HG03520 (cell line): ENCODE data around the gene SYT2.

Experiments
- ATAC-seq: cut with Tn5 transposase; IDR thresholded peaks from one replicate; pipeline ENCODE4 v1.9.1; 2021; ENCODE audit warnings: mild to moderate bottlenecking, moderate library complexity; ENCODE audit not compliant: unreplicated experiment

The SYT2 gene

DNA sequence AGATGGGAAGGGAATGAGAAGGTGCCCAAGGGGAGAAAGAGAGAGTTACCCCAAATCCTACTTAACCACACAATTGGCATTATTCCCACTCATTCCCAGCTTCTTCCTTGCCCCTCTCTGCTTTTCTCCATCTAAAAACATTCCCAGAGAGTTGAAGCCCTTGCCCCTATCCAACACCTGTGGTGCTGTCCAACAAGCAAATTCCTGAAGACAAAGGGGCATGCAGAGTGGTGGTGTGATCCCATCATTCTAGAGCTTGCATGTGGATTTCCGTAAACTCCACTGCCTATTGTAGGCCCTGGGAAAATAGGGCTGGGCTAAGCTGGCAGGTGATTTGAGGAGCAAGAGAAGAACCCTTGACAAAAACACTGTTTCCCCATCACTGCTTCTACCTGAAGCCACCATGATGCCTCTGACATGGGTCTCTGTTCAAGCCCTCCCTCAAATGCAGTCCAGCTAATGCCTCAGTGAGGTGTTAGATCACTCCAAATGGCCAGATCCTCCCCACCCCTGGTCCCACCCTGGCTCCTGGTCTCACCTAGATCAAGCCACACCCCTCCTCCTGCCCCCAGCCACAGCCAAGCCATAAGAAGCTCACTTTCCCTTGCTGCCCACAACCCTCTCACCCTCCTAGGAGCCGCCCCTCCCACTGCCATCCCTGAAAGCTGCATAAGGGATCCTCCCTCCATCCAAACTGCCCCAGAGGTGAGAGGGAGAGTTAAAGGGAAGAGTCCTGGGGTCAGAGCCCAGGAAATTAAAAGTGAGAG, 29.5 kb downstream of the SYT2 start:
- ATAC-seq, result no peak

DNA sequence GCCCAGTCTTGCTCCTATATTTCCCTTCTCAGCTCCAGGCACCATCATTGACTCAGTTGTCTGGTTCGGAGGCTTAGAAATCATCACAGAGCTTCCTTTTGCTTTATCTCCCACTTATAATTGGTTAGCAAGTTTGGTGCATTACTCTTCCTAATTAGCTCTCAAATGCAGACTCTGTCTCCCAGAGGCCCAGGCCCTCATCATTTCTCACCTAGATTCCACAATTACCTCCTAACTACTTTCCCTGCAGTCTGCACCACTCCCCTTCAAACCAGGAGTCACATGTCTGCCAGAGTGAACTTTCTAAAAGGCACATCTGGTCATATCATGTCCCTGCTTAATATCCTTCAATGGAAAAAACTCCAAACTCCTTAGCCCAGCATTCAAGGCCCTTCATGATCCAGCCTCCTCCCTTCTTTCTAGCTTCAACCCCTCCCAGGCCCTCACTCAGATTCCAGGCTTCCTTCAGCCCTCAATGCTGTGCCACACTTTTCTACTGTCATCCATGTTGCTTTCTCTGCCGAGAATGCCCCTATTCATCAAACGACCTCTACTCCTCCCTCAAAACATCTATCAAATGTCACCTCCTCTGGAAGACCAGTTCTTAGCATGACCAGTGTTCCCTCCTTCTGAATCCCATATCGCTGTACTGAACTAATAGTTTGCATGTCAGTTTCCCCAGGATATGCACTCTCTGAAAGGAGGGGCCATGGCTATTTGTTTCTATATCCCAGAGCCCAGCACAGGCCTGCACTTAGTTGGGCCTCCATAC, 30.7 kb downstream of the SYT2 start:
- no peak for ATAC-seq

DNA sequence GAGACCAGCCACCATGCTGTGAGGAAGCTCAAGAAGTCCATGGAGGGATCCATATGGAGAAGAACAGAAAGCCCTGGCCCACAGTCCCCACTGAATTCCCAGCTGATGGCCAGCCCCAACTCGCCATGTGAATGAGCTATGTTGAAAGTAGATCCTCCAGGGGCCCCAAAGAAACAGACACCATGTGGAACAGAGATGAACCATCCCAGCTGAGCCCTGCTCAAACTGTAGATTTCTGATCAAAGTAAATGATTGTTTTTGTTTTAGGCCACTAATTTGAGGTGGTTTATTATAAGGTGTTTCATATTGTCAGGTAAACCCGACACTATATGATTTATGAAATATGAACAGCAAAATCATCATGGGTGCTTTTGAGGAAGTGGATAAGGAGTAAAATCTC, 32.8 kb downstream of the SYT2 start:
- ATAC-seq, result no peak

DNA sequence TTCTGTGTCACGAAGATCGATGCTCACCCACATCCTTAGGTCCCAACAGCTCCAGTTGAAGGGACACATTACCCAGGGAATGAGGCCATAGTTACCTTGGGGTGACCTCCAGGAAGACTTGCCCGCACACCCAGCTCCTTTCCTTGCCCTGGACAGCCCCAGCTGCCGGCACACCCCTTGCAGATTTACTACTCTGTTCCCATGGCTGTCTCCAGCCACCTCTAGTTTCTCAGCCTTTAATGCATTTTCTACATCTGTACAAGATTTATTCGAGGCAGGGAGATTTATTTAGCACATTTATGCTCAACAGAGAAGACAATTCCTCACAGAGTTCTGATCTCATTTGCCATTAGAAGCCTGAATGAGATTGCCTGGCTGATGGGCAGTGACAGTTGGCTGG, 36.7 kb downstream of the SYT2 start:
- no peak for ATAC-seq

DNA sequence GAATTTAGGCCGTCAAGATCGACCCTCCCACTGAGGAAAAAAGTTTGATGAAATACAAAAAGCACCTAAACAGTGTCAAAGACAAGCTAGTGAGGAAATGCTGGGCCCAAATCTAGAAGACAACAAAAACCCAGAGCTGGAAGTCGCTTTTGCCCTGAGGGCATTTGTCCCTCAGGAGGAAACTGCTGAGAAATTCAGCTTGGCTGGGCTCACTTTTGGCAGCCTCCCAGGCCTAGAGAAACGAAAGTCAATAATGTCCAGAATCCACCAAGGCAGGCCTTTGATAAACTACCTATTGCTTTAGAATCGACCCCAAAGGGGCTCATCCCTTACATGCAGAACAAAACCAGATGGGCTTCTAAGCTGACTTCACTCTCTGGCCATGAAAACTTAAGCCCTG, 38.9 kb downstream of the SYT2 start:
- ATAC-seq, result no peak

DNA sequence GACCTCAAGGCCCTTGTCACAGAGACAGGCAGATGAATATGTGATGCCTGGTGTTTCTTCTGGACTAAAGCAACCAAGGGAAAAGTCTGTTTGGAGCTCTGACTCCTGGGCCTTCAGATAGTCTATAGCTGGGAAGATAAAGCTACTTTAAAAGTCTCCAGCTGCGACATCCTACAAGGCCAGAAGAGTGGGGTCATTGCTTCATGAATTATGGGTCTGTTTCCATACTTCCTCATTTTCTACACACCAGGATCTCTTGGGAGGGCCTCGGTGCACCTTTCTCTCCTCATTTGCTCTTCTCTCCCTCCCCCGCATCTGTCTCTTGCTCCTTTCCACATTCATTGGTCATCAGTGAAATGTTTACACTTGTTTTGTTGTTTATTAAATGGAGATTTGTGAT, 44.8 kb downstream of the SYT2 start:
- ATAC-seq, result no peak

DNA sequence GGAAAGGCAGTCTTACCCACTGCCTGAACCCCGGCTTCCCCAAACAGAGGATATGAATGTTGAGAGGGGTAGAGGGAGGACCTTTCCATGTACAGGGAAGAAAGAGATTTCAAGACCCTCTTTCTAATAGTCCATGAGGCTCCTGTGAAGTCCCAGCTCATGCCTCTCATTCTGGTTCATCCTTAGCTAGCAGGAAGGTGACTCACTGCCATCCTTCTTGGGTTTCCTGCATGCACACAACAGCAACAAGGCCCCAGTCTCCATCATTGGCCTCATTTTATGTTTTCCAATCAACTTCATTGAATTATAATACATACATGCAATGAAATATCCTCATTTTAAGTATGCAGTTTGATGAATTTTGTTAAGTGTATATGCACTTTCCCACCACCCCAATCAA, 46.2 kb downstream of the SYT2 start:
- ATAC-seq, result no peak

DNA sequence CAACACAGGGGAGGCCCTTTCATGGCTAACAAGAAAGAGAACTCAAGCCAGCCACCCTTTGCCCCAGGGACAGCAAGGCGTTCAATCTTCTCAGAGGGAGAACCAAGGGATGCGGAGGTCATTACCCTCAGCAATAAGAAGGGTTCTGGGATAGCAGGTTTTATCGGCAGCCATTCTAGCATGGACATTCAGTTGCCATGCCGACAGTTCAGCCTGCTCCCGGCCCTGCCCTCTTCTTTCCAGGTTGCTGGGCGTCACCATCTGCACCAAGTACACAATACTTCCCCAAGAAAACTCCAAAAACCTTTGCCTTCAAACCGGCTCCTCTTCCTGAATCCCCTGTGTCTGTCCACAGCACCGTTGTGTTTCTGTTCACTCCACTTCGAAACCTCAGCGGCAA, 47.1 kb downstream of the SYT2 start:
- ATAC-seq, result no peak

DNA sequence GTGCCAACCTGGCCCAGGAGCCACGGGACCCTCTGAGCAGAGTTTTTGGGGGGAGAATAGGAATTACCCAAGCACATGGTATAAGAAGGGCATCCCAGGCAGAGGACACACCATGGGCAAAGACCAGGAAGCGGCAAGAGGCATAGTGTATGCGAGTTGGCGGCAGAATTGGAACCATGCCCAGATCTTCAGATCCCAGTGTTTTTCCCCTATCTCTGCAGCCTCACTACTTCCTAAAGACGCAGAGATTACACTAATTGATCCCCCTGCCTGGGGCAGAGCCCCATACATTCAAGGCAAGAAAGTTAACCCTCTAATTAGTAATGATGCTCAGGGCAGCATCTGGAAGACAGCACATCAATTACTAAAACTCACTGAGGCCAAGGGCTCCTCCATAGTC, 48.2 kb downstream of the SYT2 start:
- ATAC-seq, result no peak

DNA sequence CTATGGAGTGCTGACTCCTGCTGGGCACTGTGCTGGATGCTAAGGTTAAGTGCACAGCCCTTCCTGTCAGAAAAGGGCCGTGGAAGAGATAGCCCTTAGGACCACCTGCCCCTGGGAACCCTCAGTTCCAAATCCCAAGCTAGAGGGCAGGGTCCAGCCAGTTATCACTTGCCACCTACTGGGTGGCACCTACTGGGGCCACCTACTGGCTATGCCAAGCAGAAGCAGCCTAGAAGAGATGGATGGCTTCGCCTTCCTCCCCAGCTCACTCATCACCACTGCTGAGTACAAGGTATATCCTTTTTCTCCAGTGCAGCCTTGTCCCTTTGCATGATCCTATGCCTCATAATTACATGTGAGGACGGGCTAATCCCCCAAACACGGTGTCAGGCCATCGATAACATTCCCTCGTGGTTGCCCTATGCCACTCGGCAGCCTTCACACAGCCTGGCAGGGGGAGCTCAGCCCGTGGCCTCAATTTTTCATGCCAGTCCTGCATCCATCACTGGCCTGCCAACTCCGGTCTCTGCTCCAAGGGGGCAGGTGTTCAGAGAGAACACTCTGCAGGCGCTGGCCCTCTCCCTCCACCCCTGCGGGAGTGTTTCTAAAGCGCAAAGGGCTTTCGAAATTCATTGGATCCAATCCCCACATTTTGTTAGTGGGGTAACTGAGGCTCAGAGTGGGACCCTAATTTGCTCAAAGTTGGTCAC, 49.0 kb downstream of the SYT2 start:
- ATAC-seq, result no peak

DNA sequence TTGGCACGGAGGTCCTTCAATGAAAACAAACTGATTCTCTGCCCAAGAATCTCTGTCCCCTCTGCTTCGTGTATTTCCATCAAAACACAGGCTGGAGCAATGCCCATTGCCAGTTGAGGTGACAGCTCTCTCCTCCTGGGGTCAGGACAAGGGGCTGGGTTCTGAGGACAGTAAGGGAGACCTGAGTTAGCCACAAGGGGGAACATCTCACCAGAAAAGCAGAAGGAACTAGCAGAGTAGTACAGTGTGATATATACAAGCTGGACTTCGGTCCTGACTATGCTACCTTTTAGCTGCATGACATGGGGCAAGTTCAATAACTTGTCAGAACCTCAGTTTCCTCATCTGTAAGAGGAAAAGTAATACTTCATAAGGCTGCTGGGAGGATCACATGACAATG, 50.3 kb downstream of the SYT2 start:
- ATAC-seq, result no peak

DNA sequence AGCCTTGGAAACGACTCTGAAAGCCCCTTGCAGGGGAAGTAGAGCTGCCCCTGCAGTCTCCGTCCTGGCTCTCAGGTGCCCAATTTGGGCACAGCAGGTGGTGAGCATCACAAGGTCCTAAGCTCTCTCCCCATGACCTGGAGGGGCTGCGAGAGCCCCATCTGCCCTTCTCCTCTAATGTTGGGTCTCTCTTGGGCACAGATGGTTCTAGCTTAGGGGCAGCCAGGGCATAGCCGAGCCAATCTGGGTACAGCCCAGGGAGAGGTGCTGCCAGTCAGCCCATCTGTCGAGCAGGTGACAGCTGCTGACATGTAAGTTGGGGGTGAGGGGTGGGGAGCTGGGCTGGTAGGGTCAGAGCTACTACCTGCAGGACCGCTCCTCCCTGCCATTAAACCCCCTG, 50.7 kb downstream of the SYT2 start:
- ATAC-seq, result no peak

DNA sequence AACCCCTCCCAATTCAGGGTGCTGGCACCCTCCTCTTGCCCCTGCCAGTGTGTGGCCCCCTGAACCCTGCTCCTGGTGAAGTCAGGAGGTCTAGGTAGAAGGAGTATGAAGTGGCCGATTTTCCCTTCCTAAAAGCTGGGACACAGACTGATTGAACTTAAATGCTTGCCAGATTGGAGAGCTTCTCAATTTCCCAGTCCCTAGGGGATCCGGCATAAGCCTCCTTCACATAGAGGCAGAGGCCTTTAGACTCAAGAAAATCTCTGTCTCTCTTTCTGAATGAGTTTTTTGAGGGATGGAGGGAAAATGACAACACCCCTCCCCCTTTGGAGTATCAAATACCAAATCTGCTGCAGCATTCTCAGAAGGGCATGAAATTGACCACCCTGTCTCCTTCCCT, 51.5 kb downstream of the SYT2 start:
- ATAC-seq, result no peak

DNA sequence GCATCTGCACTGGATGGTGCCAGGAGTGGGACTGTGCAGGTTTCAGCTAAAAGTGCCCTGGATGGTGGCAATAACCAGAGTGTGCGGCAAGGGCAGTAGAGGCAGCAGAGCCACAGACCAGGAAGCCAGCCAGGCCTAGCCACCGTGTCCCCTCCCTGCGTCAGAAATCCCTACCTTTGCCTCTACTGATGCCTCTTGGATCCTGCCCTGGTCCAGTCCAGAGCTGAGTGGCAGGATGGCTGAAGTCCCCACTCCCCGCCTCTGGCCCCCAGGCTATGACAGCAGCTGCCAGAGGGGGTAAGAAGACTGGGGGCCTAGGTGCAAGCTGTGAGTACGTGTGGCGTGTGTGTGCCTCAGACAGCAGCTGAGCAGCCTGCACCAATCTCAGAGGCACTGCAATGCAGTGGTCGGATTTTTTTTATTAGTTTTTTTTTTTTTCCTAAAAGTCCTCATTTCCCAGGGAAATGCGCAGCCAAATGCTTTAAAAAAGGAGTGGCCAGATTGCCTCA, 51.9 kb downstream of the SYT2 start:
- no peak for ATAC-seq

DNA sequence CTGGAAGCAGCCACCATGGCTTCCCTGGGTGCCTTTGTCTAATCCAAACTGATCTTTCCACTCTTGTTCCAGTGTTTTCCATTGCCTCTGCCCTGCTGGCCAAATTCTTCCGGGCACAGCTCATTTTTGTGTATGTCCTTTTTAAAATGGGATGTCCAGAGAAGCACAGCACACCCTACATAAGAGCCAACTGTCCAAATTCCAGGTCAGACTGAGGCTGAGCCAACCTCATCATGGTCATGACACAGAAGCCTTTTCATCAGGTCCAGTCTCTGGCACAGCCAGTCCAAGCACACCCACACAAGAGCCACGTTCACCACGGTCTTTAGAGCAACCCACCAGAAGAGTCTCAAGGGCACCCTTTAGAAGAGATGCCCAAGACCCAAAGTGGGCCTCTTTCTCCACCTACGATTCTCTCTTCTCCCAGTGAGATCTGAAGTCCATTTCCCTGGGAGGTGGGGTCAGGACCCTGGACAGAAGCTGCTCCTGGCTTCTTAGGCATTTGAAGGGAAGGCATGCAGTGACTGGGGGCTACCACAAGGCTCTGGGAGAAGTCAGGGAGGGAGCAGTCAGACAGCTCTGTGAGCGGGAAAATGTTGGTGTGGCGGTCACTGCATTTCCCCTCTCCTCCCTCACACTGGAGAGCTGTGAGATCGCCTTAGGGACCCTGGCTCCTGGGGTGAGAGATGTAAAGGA, 53.2 kb downstream of the SYT2 start:
- no peak for ATAC-seq

DNA sequence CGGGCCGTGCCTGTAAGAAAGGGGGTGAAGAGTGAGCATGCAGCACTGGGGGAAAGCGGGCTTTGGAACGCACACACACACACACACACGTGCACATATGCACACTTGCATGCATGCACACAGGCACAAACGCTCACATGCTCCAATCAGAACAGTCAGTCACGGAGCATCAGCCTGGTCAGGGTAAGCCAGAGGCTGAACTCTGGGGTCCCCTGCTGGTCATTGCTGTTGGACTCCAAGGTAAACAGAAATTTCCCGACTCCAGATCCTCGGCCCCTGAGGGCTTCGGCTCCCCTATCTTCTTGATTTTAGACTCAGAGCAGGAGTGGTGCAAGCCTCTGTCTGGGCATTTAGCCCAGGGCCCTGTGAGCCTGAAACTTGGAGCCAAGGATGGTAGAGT, 54.2 kb downstream of the SYT2 start:
- no peak for ATAC-seq

DNA sequence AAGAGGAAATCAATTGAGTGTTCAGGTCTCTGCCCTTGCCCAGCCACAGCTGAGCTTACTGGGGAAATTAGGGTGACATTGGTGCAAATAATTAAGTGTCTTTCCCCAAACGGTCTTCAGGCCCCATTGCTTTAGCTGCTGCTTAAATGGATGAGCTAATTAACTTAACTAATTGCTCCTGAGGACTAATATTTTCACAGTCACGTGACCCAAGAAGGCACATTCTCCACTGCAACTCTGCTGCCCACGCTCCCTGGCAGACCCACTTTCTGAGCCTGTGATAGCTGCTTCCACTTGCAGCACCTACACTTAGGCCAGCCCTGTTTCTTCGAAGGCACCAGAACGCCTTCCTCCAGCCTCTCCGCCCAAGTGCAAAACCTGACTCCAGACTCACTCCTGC, 56.2 kb downstream of the SYT2 start:
- no peak for ATAC-seq

DNA sequence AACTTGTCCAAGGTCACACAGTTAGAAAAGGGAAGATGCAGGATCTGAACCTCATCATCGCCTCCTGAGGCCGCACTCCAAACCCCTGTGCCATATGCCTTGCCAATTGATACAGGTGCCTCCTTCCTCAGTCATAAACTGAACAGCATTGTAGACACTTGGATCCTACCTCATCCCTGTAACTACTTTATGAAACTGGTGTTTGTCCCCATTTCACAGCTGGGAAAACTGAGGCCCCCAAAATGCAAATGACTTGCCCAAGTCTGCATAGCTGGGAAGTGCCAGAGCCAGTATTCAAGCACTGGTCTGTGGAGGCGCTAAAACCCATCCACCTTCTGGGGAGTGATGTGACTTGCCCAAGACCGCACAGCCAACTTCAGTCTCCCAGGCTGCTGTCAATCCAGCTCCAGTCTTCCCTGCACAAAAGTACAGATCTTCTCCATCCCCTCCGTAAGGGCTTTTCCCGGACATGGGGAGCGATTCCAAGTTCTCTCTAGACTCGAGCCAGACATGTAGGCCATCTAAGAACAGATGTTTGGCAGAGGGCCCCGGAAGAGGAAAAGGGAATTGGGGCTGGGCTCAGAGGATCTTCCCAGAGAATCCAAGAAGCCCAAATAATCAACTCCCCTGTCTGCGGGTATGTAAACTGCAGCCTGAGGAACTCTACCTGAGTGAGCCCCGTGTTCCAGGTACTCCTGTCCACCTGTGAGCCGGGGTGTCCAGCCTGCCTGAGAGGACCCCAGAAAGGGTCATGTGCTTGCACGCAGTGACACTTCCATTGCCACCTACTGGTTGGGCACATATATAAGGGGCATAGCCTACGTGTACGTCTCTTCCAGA, 60.5 kb downstream of the SYT2 start:
- no peak for ATAC-seq

DNA sequence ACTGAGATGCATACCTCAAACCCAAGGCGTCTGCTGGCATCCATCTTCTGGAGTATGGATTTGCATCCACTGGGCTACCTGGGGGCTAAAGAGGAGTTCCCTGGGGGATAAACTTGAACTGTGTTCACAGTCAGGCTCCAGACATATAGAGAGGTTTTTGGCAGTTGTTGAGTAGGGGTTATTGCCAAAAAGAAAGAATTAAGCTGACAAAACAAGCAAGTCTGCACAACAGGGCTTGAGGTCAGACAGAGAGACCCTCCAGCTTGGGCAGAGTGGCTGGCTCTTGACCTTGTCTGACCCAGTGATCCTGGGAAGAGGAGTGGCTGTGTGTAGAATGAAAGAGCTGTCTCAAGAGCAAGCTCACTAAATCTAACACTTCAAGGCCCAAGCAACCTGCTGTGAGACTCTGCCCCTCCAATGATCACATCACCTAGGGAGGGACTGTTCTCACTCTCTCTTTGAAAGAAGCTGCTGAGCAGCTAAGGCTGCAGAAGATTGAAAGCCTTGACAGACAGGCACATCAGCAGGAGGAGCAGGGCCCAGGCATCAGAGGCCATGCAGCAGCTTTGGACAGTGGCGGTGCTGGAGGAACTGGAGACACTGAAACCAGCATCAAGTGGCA, 61.5 kb downstream of the SYT2 start:
- ATAC-seq, result no peak

DNA sequence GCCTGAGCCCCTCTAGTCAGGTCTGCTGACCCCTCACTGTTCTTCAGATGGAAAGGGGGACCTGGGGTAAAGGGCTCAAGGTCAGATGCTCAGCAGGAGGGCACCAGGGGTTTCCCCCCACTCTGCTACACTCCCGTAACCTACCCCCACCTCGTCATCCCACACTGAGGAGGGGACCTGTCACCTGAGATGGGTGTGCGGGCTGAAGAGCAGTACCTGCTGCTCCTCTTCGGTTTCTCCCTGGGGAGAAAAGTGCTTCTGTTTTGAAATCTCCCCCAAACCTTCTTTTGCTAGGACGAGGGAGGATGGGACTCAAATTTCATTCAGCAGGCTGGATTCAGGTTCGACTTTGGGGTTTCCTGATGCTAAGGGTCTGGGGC, 65.2 kb downstream of the SYT2 start:
- ATAC-seq, result no peak
